ENCODE results near the gene SLC39A12. TPM values are rescaled to one million over a fixed set of nuclear protein-coding genes. Genes with fewer than 3 reads are reported as not detected.

SLC39A12 gene
- polyA plus RNA-seq, 4 donors = not detected

- no peak for DNase-seq (ENCODE audit: low read depth in 4 of 4, low spot score in 3 of 4)
Observed at GRCh38 chr10:17961551-17962422, 10.1 kb downstream of the SLC39A12 start.

DNA sequence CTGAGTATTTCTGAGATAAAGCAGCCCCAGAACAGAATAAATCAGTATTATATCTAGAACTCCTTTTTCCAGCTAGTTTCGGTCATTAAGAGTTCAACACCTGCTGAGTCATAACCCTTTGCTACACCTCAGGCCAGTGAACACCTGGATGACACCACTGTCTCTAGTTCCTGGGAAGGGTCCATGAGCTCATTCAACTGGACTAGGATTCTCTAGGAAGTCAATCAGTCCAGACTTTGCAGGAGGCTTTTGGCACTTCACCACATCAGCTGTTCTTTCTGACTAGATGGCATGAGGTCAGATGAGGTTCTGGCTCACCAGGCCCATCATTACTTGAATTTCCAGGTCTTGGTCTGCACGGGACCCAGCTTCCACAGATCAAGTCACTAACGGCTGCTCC is 11.7 kb downstream of the SLC39A12 start:
- no peak for DNase-seq (ENCODE audit: low read depth in 4 of 4, low spot score in 3 of 4)

DNA sequence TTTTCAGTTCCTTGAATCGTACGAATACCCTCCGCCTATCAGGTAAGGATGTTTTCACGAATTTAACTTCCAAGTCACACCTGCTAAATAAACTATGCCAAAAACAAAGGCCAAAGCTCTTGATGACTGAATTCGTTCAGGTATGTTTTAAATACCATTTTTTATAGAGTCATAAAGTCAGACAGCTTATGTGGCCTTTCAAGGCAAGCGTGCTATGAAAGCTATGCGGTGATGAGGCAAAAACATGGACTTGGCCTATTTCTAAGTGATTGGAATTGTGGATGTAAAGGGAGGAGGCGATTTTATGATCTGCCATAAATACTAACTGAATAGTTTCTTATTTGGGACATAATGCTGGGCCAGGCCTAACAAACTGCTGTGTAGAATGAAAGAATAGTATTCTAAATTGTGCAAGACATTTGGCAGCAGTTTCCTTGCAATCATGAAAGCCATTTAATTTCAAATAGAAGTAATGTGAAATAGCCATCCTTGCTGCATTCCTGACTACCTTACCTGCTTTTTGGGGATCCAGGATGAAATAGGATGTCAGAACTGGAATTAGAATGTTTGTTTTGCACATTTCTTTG is 14.0 kb downstream of the SLC39A12 start:
- DNase-seq (ENCODE audit: low read depth in 4 of 4, low spot score in 3 of 4) = no peak

- no peak for DNase-seq (ENCODE audit: low read depth in 4 of 4, low spot score in 3 of 4)
Observed at GRCh38 chr10:17974505-17974904, 22.8 kb downstream of the SLC39A12 start.

DNA sequence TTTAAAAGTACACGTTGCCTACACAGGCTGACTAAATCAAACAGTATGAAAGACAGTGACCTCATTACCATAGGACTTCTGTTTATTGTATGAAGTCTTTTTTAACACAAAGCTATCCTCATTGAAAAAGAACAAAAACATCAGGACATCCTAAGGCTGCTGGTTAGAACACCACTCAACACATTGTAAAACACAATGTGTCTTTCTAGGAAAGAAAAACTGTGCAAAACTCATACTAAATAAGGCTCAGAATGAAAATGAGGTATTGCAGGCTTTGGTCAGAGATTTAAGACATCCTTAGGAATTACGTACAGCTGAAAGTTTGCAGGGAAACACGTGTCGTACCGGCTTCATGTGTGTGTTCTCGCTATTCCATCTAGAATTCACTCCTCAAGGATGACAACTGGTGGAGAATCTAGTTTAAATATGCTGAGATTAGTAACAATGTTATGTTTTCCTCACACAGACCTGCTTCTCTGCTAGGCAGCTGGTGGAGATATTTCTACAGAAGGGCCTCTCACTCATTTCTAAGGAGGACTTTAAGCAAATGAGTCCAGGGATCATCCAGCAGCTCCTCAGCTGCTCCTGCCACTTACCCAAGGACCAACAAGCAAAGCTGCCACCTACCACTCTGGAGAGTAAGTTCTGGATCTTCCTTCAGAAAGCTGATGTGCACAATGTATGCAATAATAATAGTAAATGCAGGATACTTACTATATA is 29.3 kb downstream of the SLC39A12 start:
- DNase-seq (ENCODE audit: low read depth in 4 of 4, low spot score in 3 of 4) = no peak

DNA sequence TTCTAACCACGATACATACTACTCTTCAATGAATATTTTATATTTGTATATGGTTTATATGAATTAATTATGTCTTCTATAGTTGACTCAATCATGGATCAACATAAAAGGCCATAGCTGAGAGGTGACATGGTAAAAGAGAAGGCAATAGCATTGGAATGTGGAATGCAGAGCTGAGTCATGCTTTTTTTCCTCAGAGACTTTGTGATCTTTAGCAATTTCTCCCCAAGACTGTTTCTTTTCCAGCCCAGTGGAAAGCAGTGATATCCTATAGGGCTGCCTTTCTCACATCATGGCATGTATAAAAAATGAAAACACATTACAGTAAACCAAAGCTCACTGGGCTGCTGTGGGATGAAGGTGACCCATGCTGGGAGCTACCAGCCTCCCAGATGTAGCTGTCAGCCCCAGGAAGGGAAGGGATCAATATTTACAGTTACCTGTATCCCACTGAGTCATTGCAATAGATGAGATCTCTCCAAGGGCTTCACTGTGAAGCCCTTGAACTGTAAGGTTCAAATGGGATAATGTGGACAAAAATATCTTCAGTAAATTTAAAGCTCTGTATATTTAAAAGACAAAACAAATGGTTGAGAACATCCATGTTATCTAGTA is 30.2 kb downstream of the SLC39A12 start:
- no peak for DNase-seq (ENCODE audit: low read depth in 4 of 4, low spot score in 3 of 4)

GRCh38 chr10:17984056-17984455 is 32.3 kb downstream of the SLC39A12 start:
- DNase-seq (ENCODE audit: low read depth in 4 of 4, low spot score in 3 of 4) = no peak

DNA sequence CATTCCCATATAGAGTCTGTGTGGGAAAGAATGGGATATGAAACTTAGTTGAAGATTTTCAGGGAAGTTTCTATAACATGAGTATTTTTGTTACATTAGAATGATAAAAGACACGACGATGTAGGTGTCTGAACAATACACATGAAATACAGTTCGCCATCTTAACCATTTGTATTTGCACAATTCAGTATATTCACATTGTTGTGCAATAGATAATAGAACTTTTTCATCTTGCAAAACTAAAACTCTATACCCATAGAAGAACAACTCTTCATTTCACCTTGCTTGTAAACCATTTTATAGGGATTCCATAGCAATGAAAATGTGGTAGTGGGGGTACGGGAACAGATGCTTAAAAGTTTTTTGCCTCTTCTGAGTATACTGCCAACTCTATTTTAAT is 32.8 kb downstream of the SLC39A12 start:
- no peak for DNase-seq (ENCODE audit: low read depth in 4 of 4, low spot score in 3 of 4)

GRCh38 chr10:17989908-17990767 is 38.4 kb downstream of the SLC39A12 start:
- no peak for DNase-seq (ENCODE audit: low read depth in 4 of 4, low spot score in 3 of 4)

DNA sequence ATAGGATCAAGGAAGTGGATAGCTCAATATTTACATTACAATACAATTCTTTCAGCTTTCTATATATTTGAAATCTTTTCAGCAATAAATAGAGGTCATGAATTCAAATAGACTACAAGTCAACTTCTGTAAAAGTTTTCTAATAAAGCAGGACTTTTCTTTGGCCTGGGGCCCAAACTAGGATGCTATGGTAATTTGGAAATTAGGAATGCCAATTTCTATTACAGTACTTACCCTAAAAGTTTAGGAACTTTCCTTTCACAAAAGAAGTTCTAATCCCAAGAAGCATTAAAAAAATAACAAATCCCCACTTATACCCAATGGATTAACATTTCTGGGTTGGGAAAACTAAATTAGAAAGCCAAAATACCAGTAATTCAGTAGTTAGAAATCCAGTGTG is 40.5 kb downstream of the SLC39A12 start:
- DNase-seq (ENCODE audit: low read depth in 4 of 4, low spot score in 3 of 4) = no peak

DNA sequence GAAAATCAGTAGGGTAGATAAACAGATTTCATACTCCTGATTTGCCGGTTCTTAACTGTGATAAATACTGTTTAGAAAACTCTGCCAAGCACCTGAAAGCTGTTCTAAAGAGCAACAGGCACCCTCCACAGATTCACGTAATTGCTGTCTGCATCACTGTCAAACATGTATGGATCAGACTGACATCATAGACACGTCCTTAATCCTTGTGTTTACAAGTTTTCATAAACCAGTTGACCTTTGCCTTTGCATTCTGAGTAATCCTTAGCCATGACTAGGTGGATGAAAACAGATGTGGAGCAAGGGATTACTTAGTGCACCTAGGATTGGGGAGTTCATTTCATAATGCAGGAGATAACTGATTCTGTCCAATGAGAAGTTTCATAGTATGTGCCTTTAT is 41.6 kb downstream of the SLC39A12 start:
- DNase-seq (ENCODE audit: low read depth in 4 of 4, low spot score in 3 of 4) = no peak

DNA sequence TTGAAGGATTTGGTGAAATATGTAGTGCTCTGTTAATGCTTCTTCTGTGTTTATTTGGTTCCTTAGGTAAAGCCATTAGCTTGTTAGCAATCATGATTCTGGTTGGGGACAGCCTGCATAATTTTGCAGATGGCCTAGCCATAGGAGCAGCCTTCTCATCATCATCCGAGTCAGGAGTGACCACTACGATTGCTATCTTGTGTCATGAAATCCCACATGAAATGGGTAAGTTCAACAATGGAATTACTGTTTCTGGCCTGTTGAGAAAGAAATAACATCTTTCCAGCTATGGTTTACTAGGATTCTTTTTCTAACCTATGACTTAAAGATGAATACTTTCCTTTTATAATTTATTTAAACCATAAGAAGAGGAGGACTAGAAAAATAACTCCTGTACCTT is 48.9 kb downstream of the SLC39A12 start:
- DNase-seq (ENCODE audit: low read depth in 4 of 4, low spot score in 3 of 4) = no peak

GRCh38 chr10:18005445-18005780 is 53.7 kb downstream of the SLC39A12 start:
- no peak for DNase-seq (ENCODE audit: low read depth in 4 of 4, low spot score in 3 of 4)

- DNase-seq (ENCODE audit: low read depth in 4 of 4, low spot score in 3 of 4) = peak; percentile 39 to 67 (median 53)
Observed at GRCh38 chr10:18005781-18006456, 54.2 kb downstream of the SLC39A12 start.

DNA sequence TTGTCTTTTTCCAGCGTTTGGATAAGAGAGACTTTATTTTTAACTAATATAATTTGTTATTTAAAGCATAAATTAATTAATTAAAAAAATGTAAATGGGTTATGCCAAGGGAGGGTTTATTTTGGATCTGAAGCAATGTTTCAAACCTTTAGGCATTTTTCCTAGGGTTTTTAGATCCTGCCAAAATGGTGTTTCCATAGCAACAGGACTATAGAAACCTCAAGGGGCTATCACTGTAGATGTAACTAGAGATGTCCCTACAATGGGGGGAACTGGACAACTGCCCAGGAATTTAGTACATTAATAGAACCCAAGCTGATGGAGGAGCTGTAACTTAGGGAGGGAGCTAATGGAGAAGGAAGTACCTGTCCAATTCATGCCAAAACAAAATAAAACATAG is 57.3 kb downstream of the SLC39A12 start:
- no peak for DNase-seq (ENCODE audit: low read depth in 4 of 4, low spot score in 3 of 4)

GRCh38 chr10:18010050-18010449 is 58.3 kb downstream of the SLC39A12 start:
- no peak for DNase-seq (ENCODE audit: low read depth in 4 of 4, low spot score in 3 of 4)

GRCh38 chr10:18020523-18020922 is 68.8 kb downstream of the SLC39A12 start:
- no peak for DNase-seq (ENCODE audit: low read depth in 4 of 4, low spot score in 3 of 4)

DNA sequence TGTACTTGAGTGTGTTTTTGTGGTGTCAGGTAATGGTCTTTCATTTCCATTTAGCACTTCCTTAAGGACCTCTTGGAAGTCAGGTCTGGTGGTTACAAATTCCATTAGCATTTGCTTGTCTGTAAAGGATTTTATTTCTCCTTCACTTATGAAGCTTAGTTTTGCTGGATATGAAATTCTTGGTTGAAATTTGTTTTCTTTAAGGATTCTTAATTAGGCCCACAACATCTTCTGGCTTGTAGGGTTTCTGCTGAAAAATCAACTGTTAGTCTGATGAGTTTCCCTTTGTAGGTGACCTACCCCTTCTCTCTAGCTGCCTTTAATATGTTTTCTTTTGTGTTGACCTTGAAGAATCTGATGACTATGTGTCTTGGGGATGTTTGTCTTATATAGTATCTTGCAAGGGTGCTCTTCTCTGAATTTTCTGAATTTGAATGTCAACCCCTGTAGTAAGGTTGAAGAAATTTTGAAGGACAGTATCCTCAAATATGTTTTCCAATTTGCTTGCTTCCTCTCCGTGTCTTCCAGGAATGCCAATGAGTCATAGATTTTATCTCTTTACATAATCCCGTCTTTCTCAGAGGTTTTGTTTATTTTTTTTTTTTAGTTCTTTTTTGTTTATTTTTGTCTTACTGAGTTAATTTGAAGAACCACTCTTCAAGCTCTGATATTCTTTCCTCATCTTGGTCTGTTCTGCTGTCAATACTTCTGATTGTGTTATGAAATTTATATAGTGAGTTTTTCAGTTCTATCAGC is 70.2 kb downstream of the SLC39A12 start:
- DNase-seq (ENCODE audit: low read depth in 4 of 4, low spot score in 3 of 4) = no peak

All from right renal pelvis (tissue), 4 donors.